NCI-H1048 (cell line): ENCODE measurements around the gene ARHGAP45.
"Not testable (repeated sequence)": the region's sequence is repeated elsewhere in the genome, so short reads cannot be mapped to it uniquely, and the experiment has no call there.

Experiments used
- DNase-seq: peaks from one replicate; lab custom pipeline; 2025; lab: John Stamatoyannopoulos, UW

ARHGAP45 gene

DNA sequence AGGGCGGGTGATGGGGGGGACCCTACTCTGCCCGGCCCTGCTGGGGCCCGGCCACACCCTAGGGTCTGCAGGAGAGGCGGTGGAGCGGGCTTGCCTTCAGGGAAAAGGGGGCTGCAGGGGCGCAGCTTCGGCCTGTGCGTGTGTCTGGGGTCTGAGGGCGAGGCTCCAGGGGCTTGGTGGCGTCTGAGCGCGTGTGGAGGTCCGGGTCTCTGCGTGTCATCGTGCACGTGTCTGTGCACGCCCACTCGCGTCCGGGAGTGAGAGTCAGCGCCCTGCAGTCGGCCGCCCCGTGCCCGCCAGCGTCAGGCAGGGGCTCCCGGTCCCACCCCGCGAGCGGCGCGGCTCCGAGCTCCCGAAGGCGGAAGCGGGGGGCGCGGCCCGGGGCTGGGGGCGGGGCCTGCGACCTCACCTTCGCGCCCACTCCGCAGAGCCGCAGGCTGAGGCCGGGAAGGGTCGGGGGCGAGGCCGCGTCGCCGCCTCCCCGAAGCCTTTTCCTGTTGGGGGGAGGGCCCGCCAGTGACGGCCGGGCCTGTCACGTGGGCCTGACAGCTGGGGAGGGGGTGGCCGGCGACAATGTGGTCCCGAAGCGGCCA, at the start of gene ARHGAP45:
Gene ARHGAP45, plus strand, starts transcription at position 420 of the 593 bp plus-strand sequence. CDS start 239 bp downstream, outside the sequence.
- DNase-seq = no peak

GRCh38 chr19:1017906-1018305, 49.1 kb upstream of the ARHGAP45 start:
- no peak for DNase-seq

- DNase-seq = no peak
Observed at GRCh38 chr19:1018393-1018792, 48.6 kb upstream of the ARHGAP45 start.

DNA sequence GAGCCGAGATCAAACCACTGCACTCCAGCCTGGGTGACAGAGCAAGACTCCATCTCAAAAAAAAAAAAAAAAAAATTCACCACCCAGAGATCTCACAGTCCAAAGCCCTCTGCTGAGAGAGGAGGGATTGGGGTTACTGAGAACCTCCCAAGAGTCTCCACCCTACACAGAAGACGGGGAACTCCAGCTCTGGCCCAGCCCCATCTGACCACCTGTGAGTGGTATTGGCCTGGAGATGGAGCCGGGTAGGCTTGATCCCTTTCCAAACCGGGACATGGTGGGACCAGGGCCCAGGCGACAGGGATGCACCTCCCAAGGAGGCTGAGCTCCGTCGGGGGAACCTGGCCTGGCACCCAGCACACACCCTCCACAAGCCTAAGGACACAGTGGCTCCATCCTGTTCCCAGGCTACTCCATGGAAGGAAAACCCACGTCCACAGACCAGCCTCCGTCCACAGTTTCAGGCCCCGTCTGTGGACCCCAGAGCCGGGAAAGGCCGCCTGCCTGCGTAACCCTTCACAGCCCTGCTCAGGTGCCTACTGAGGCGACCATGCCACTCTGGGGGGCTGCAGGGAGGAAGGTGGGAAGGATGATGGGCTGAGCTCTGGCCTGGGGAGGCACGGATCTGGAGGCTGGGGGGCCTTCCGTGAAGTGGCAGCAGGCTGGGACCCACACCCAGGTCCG, 47.9 kb upstream of the ARHGAP45 start:
- DNase-seq = no peak

DNA sequence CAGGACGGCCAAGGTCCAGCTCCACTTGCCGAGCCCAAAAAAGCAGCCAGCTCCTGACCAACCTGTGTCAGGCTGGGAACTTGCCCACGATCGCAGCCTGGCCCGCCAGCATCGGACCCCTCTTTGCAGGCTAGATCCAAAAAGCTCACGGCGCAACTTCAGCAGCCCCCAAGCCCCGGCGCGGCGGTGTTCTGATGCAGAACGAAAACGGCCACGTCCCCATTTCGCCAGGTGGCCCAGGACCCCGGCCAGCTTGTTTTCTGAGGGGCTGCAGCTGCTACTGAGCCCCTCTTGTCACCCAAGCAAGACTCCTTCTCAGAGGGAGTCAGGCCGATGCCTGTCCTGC, 47.4 kb upstream of the ARHGAP45 start:
- no peak for DNase-seq

DNA sequence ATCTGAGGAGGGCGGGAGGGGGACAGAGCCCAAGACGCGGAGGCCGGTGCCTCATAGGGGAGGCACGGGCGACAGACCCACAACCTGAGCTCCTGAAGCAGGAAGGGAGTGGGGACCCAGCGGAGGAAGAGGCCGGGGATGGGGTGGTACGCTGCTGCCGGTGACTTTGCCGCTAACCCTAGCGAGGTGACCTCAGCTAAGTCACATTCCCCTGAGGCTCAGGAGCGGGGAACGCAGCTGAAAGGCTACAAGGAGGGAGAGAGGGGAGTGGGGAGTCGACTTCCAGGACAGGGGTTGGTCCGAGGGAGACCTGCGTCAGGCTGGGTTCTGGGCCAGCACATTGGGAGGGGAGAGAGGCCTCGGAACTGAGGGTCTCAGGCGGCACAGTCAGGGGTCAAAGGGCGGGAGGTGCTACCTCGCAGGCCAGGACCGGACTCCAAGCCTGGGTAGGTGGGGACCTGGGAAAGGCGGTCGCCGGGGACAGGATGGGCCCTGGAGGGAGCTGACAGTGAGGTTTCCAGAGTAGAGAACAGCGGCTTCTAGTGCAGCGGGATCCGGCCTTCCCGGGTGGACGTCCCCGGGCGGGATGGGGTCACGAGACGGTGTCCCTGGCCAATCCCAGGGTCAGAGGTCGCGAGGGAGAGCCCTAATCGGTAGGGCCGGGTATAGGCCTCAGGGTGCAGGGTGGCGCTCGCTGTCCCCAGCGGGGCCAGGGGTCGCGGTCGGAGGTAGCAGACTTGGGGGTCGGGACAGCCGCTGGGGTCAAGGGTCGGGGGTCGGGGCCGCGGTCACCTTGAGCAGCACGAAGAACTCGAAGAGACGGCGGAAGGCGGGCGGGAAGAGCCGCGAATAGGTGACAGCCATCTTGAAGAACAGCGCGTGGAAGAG, 46.7 kb upstream of the ARHGAP45 start:
- DNase-seq = no peak

GRCh38 chr19:1020868-1021425, 46.0 kb upstream of the ARHGAP45 start, which contains the start of gene TMEM259:
Gene TMEM259, minus strand, starts transcription at chr19:1021123. Its CDS starts 127 bp downstream, at chr19:1020996.
- DNase-seq = peak; percentile 93

DNA sequence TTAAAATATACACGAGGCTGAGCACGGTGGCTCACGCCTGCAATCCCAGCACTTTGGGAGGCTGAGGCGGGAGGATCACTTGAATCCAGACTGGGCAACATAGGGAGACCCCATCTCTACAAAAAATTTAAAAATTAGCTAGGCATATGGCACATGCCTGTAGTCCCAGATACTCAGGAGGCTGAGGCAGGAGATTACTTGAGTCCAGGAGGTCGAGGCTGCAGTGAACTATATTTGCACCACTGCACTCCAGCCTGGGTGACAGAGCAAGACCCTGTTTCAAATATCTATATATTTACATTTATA, 43.1 kb upstream of the ARHGAP45 start:
- not testable (repeated sequence) for DNase-seq

DNA sequence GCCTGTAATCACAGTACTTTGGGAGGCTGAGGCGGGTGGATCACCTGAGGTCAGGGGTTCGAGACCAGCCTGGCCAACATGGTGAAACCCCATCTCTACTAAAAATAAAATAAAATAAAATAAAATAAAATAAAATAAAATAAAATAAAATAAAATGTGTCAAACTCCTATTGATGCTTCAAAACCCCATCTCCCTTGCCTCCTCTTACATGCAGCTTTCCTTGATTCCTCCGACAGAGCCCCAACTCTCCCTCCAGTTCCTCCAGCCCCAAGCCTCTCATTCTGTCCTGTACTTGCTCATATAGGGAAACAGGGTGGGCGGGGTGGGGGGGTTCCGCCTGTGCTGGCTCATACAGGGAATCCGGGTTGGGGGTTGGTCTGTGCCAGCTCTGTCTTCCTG, 41.9 kb upstream of the ARHGAP45 start:
- not testable (repeated sequence) for DNase-seq

- DNase-seq = no peak
Observed at GRCh38 chr19:1025960-1026782, 40.8 kb upstream of the ARHGAP45 start, which contains the start of gene CNN2. Gene CNN2, plus strand, starts transcription at chr19:1026608. Its CDS starts 54 bp downstream, at chr19:1026662.

GRCh38 chr19:1026783-1027649, 40.0 kb upstream of the ARHGAP45 start:
- no peak for DNase-seq

GRCh38 chr19:1027650-1028061, 39.3 kb upstream of the ARHGAP45 start:
- no peak for DNase-seq

DNA sequence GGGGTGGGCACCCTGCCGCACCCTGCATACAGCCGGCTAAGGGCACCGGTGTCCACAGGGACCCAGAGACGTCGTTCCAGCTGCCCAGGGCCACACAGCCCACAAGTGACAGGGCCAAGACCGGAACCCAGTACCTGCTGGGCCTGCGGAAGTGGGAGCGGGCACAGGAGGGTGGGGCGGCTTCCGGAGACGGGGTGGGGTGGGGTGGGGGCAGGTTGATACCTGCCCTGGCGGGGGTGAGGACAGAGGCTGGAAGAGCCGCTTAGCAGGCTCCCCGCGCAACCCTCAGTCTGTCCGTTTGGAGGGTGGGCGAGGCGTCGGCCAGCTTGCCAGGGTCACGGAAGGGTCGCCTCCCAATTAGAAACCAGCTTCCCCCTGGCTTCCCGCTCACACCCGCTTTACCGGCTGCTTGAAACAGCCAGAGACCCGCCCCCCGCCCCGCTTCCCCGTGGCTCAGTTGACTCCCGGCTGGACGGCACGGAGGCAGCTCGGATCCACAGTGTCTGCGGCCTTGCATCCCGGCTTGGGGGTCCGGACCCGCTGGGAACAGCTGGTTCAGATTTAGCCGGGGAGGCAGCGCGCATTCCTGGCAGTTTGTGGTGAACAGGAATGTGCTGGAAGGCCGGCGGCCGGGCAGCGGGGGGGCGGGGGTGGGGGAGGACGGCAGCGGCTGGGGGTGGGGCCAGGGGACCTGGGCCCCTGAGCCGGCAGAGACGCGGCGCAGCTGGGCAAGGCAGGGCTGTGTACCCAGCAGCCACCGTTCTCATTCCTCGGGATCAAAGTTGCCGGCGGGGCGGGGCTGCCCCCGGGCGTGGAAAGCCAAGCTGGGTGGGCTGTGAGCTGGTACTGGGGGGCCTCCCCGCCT, 38.7 kb upstream of the ARHGAP45 start:
- peak; percentile 59 for DNase-seq

- DNase-seq = no peak
Observed at GRCh38 chr19:1032264-1032867, 34.6 kb upstream of the ARHGAP45 start.

DNA sequence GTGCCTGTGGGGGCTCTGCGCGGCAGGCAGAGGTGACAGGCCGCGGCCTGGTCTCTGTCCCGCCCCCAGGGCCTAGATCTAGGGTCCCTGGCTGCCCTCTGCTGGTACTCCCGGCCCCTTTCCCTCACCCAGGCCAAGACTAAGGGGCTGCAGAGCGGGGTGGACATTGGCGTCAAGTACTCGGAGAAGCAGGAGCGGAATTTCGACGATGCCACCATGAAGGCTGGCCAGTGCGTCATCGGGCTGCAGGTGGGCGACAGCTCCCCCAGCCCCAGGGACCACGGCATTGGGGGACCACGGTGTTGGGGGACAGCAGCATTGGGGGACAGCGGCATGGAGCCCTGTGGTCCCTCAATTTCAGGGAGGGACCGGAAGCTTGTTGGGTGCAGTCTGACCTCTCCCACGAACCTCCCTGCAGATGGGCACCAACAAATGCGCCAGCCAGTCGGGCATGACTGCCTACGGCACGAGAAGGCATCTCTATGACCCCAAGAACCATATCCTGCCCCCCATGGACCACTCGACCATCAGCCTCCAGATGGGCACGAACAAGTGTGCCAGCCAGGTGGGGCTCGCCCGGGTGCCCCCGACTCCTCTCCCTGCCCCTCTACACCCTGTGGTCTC, 30.9 kb upstream of the ARHGAP45 start:
- no peak for DNase-seq

GRCh38 chr19:1037621-1038064, 29.3 kb upstream of the ARHGAP45 start:
- DNase-seq = no peak

DNA sequence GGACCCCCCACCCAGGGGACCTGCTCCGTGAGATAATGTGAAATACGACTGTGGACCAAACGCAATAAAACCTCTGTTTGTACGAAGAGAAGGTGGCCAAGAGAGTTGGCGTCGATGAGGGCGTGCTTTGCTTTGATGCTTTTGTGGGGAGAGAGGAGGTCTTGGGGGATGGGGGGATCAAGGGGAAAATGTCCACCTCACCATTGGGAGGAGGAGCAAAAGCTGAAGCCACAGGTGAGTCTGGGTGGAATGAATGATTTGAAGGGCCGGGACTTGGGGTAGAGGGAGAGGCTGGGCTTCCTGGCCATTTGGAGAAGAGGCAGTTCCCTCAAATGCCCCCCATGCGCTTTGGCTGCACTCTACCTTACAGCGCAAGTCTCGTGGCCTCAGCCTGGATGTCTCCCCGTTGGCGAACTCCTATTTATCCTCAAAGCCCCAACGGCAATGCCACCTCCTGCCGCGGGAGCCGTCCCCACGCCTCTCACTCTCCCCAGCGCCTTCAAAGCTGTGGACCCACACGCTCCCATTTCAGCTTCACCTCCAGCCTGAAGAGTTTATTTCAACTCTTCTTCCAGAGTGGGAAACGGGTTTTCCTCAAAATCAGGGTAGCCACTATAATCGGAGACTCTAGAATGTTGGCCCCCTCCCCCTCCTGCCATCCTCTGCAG, 27.9 kb upstream of the ARHGAP45 start:
- no peak for DNase-seq
